SW 1271 (cell line): ENCODE measurements around the gene TXNDC11.

Experiments used
- DNase-seq, 2 experiments: peaks; one replicate each; lab custom pipeline; 2025; lab: John Stamatoyannopoulos, UW

Gene TXNDC11

DNA sequence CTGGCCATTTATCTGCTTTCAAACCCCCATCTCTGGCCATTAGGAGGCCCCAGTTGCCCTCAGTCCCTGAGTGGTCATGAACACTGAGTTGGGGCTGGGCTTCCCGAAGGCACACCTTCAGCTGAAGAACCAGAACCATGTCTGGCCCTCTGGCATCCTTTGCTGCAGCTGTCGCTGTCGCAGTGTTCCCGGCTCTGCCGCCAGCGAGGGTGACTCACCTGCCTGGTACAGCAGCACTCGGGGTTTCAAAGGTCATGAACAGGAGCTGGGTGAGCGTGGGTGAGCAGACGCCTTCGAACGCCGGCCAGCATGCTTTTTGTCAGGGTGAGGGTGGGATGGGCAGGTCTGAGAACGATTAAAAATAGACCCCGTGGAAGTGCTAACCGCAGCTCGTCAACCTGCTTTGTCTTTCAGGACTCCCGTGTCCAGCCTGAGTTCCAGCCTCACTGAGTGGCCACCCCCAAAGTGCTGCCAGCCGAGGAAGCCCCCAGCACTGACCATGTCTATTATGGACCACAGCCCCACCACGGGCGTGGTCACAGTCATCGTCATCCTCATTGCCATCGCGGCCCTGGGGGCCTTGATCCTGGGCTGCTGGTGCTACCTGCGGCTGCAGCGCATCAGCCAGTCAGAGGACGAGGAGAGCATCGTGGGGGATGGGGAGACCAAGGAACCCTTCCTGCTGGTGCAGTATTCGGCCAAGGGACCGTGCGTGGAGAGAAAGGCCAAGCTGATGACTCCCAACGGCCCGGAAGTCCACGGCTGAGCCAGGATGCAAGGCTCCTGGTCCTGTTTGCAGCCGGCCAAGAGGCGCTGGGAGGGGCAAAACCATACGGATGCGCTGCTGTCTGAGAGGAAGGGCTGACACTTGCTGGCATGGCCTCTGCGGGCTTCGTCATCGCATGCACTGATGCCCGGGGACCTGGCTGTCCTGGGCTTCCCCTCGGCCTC is 66.8 kb downstream of the TXNDC11 start:
- DNase-seq = no peak

GRCh38 chr16:11674818-11675560 is 67.7 kb downstream of the TXNDC11 start:
- no peak for DNase-seq

DNA sequence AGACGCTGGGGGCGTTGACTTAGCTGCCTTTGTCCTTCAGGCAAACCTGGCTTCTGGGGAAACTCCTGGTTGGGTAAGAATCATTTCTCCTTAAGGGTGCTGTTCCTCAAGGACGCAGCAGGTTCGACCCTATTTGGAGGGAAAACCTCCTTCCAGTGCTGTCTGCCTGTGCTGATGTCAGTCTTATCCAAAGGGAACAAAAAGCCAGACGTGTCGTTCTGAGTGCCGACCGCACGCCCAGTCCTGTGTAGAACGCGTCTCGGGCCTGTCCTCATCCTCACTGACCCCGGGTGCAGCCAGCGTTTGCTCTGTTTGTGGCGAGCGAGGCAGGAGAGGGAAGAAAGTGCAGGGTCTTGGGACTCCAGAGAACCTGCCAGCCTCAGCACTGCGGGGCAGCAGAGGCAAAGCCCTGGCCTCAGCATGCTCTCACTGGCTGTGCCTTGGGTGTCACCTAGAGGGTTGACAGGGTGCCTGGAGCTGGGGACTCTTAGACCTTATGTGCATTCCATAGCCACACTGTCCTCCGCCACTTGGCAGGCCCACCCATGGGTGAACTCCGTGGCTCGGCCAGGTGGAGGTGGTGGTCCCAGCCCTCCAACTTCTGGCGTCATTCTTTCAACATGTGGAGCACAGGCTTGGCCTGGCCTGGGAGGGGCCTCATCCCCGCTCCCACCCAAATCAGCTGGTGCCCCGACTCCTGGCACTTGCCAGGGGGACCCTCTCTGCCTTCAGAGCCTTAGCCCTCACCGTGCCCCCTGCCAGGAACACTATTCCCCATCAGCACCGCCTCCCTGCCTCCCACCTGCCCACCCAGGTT is 68.4 kb downstream of the TXNDC11 start:
- no peak for DNase-seq

DNA sequence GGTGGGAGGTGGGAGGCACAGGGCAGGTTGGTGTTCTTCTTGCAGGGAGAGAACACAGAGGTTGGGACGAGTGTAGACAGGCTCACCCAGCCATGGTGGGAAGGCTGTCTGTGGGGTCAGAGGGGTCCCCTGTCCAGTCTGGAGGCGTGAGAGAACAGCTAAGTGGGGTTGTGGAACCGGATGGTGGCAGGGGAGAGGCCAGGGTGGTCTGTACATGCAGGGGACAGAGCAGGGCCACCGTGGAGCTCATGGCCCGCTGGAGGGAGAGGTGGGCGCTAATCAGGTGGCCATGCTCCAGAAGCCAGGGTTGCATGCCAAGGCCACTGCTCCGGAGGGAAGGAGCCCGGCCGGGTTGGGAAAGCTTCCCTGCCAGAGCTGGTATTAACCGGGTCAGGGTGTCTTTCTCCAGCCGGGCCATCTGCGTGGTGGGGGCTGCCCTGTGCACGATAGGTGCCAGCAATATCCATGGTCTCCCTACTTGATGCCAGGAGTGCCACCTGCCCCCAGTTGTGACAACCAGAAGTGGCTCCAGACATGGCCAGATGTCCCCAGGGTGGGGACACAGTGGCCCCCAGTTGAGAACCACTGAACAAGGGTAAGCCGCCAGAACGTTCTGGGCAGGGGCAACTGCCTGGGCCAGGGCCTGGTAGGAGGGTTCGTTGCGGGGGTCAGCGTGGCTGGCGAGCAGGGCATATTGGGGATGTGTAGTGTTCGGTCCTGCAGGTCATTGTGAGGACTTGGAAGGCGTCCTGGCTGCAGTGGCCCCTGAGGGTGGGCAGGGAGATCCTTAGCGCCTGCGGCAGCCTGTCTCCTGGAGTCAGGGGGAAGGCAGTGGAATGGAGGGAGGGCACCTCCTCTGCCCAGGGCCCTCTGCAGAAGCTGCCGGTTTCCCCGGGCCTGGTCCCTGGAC is 69.3 kb downstream of the TXNDC11 start:
- no peak for DNase-seq

DNA sequence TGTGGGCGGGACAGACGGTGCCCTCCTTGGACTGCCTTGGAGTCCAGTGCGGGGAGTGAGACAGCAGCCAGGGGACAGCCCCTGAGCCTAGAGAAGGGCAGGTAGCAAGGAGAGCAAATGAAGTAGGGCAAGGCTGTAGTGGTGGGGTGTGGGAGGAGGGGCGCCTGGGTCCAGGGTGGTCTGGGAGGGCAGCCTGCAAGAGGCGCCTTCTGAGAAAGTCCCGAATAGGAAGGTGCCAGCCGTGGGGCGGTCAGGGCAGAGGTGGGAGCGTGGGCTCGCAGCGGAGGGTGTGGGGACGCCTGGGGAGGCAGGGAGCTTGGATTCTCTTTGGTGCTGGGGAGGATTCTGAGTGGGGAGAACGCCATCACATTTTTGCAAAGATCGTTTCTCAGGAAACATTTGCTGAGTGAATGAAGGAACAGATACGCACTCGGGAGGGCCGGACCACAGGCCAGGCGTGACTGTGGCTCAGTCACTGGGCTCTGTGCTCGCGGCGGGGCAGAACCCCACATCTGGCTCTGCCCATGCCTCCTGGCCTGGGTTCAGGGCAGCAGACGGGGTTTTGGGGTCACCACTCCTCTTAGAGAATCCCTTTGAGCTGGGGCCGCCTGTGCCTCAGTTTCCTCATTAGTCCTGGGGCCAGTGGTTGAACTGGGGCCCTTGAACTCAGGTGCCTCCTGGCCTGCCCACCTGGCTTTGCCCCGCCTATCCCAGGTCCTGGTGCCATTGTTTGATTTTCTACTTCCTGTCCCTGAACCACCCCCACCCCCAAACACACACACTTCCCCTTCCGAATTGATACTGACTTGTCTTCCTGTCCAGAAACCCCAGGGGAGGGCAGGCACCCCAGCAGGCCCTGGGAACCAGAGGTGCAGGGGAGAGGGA is 70.2 kb downstream of the TXNDC11 start:
- no peak for DNase-seq

DNA sequence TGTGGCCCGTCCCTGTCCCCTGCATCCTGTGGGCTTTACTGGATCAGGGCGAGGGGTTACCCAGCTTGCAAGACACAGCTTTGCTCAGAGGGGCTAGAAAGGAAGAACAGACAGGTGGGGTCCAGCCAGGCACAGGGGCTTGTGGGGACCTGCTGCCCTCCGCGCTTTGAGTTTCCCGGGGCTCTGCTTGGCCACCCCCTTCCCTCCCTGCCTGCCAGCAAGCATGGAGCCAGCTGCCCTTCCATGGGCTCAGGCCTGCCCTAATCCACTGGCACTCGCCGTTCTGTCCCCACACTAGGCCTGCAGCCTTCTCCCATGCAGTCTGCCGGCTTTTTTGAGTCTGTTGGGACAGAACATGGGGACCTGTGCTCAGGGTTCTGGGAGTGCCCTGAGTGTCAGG is 71.0 kb downstream of the TXNDC11 start:
- no peak for DNase-seq

DNA sequence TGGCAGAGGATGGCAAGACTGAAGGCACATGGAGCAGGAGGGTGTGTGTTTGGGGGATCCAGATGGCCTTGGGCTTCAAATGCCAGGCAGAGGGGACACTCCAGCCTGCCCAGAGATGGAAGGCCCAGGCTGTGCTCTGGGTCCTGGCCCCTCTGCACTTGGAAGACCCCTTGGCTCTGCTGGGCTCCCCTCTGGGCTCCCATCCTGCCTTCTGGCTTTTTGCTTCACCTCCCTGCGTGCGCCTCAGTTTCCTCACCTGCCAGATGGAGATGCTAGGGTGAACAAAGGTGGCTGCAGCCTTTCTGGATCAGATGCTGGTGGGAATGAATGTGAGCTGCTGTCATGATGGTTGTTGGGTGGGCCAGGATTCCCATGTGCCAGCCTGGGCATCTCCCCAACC is 71.4 kb downstream of the TXNDC11 start:
- no peak for DNase-seq

DNA sequence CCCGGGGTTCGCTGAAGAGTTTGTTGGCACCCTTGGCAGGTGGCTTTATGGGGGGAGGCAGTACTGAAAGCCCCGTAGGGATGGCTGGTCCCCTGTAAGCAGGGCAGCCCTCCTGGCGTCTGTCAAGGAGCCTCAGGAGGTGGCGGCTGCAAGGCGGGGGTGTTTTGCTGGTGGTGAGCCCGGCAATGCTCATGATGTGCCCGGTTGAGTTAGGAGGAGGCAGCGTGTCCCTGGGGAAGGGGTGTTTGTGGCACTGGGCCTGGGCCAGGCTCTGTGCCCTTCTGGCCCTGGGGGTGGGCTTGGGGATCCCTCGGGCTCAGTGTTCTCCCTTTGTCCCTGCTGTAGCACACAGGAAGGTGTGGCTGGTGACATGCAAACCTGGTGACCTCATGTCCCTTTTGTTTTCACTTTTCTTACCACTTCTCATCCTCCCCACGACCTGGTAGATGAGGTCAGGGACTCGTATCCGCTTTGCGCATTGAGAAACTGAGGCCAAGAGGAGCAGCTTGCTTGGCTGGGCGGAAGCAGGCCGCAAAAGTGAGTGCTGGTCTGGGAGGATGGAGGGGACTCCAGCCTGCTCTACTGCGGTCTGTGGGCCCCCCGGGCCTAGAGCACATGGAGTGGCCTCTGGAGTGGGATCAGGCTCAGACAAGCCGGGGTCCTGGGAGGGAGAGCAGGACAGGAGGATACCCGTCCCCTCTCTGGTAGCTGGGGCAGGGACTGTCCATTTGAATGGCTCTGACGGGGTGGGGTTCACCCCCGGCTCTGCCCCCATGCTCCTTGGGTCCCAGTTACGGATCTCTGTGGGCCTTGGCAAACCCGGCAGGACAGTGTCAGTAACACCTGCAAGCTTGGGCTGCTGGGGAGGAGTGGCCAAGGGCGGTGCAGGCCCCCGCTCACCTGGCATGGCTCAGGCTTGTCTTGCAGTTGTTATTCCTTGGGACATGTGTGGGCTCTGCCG is 72.2 kb downstream of the TXNDC11 start:
- DNase-seq = no peak

- DNase-seq = no peak
Measured at GRCh38 chr16:11669380-11670146, 73.1 kb downstream of the TXNDC11 start.

DNA sequence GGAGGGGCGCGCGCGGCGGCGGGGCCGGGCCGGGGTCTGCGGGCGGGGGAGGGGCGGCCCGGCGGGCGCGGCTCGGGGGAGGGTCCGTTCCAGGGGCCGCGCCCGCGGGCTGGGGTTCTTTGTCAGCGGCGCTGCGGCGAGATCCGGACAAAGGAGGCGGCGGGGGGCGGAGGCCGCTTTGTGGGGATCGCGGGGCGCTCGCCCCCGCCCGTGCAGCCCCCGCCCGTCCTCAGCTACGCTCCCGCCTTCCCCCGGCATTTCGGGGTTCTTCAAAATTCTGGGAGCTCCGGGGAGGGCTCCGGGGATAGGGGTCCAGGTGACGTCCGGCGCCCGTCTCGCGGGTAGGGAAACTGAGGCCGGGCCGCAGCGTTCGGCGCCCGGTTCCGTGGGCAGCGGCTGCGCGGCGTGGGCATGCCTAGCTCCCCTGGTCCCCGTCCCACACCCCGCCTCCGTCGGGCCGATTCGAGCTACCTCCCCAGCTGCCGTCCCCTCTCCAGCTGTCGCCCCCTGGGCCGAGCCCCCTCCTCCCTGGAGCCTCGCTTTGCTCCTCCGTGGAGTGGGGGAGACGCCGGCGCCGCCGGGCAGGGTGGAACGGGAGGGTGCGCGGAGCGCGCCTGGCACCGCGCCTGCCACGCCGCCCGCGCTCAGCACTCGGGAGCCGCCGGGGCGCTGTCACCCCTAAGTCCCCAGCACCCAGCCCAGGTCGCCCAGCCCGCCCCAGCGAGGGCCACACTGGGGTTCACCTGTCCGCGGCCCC is 73.9 kb downstream of the TXNDC11 start:
- no peak for DNase-seq

DNA sequence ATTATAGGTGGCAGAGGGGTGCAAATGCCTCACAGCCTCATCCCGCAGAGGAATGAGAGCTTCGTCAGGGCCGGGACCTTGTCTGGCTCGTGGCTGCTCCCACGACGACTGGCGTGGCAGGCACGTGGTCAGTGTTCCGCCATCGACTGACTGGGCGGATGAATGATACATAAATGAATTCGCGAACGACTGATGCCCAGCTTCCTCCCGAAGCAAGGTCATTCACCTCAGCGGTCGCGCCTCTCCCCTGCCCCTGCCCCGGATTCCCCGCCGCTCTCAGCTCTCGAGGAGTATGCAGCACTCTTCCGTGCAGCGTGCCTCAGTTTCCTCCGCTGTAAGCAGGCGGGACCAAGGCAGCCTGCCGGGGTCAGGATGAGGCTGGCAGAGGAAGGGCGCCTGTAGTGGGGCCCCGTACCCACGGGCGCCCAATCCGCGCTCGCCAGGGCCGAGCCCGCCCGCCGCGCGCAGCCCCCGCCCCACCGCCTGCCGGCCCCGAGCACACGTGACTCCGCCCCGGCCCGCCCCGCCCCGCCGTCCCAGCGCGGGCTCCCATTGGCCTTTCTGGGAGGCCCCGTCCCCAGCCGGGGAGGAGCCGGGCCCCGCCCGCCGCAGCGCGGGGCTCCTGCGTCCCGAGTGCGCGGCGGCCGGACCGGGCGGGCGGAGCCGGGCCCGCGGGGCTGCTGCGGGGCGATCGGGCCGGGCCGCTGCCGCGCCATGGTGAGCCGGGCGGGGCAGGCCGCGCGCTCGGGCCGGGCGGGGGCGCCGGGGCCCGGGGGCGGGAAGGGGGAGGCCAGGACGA is 74.6 kb downstream of the TXNDC11 start, which contains the start of gene SNN:
SNN (plus strand) TSS at position 632 of the 799 bp plus-strand sequence. CDS start 7,605 bp downstream, outside the sequence.
- peak; percentile 20 to 45 for DNase-seq

GRCh38 chr16:11667221-11667823 is 75.3 kb downstream of the TXNDC11 start:
- DNase-seq = no peak

DNA sequence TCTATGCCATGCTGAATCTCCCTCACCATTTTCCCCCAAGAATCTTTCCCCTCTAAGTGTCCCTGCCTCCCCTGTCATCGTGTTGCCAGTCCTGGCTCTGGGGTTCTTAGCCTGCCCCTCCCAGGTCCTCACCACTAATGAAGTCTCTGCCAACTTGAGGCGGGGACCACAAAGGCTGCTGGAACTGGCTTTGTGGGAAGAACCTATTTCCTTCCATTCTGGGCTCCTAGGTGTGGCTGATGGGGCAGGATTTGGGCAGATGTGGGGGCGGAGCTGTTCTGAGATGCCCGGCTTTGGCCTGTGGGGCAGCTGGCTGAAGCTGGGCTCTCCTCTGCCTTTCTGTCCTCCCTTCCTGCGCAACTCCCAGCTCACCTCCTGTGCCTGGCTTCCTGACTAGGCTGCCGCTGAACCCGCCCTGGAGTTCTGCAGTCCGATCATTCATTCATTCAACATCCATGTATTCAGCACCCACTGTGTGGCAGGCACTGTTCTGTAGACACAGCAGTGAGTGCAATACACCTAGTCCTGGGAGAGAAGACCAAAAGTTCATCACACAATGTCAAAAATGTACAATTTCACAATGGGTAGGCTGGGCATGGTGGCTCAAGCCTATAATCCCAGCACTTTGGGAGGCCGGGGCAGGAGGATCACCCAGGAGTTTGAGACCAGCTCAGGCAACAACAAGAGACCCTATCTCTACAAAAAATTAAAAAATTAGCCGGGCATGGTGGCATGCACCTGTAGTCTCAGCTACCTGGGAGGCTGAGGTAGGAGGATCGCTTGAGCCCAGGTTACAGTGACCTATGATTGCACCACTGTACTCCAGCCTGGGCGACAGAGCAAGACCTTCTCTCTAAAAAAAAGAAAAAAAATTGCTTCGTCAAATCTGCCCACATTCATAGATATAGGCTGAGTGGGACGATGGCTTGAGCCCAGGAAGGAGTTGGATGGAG is 76.3 kb downstream of the TXNDC11 start:
- no peak for DNase-seq

DNA sequence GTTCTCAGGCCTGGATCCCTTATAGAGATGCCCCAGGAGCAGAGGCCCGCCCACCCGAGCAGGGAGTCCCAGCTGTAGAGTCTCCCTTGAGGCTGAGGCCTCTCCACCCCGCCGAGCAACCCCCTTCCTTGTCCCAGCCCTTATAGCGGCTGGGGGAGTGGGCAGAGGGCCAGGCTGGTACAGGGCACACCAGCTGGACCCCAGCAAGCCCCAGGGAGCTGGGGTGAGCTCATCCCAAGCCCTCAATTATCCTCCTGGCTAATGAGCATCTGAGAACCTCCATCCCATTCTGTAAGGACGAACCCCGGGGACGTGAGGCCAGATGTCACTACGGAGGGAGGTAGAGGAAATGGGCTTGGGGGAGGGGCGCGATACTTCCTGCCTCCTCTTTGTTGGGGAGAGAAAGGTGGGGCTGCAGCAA is 77.6 kb downstream of the TXNDC11 start:
- DNase-seq = no peak

DNA sequence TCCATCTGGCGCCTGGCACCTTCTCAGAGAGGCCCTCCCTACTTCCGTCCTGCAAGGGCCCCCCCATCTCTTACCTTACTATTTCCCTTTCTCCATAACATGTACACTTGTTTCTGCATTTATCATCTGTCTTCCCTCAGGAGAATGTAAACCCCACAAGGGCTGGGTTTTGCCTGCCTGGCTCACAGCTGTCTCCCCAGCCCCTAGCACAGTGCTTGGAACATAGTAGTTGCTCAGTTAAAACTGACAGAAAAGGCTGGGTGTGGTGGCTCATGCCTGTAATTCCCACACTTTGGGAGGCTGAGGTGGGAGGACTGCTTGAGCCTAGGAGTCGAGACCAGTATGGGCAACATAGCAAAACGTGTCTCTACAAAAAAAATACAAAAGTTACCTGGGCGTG is 80.1 kb downstream of the TXNDC11 start:
- DNase-seq = no peak
